GM21717 (cell line): ENCODE results near the gene GTPBP3.

ENCODE experiments used
- ATAC-seq: cut with Tn5 transposase; IDR thresholded peaks from one replicate; pipeline ENCODE4 v1.9.1; 2021; ENCODE audit warnings: mild to moderate bottlenecking, moderate library complexity; ENCODE audit not compliant: unreplicated experiment

GTPBP3 gene

DNA sequence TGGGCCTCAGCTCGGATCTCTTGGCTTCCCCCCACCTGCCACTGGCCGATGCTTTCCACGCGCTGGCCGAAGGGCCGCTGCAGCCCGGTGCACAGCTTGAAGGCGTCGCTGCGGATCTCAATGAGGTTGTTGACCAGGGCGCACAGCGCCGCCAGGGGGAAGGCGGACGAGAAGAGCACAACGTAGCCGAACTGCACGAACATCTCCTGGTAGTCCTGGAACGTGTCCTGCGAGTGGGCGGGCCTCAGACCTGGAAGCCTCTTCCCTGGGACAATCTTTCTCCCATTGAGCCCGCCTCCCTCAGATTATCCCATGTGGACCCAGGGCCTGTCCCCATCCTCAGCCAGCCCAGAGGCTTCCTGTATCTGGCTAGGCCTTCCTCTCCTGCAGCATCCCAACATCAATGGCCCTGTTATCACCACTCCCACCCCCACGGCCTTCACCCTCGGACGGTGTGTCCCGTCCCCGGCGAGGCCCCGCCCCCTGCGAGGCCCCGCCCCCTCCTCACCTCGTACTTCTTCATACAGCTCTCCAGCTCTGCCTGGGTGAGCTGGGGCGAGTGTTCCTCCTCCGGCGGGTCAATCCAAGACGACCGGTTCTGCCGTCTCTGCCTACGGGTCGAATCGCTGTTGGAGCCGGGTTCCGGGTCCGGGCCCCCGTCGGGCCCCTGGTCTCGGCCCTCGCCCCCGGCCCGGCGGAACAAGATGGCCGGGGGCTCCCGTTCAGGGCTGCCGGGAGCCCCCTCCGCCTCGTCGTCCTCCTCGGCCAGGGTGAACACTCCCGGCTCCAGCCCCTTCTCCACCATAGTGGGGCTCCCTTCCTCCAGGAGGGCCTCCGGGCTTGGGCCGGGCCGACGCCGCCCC, 9.5 kb upstream of the GTPBP3 start:
- ATAC-seq = no peak

- ATAC-seq = no peak
These were observed 8.6 kb upstream of the GTPBP3 start for GRCh38 chr19:17328517-17329365.

DNA sequence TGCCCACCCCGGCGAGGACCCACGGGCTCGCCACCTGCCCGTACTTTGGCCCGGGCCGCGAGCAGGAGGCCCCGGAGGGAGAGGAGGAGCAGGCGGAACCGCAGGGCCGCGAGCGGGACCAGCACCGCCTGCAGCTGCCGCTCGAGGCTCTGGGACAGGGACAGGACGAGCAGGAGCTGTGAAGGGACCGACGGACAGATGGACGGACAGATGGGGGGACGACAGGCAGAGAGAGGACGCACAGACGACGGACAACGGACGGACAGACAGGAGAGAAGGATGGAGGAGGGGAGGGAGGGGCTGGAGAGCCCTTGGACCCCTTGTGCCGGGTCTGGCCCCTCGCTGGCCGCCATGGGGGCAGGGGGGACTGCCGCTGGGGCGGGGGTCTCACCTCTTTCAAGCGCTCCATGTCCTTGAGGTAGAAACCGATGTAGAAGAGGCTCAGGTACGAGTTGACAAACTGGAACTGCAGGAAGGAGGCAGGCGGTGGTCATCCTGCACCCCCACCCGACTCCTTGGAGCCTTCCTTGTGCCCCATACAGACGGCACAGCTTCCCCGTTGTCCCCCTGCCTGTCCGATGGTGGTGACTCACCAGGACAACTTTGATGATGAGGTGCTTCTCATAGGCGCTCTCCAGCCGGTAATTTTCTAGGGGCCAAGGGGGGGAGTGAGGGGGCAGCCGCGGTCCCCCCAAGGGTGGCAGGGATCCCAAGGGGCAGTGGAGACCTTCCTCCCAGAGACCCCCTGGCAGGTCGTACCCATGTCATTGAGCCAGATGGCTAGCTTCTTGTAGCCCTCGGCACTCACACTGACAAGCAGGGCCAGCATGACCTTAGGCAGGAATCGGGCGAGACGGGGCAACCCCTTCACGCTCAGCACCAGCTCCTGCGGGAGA, 7.7 kb upstream of the GTPBP3 start:
- no peak for ATAC-seq

DNA sequence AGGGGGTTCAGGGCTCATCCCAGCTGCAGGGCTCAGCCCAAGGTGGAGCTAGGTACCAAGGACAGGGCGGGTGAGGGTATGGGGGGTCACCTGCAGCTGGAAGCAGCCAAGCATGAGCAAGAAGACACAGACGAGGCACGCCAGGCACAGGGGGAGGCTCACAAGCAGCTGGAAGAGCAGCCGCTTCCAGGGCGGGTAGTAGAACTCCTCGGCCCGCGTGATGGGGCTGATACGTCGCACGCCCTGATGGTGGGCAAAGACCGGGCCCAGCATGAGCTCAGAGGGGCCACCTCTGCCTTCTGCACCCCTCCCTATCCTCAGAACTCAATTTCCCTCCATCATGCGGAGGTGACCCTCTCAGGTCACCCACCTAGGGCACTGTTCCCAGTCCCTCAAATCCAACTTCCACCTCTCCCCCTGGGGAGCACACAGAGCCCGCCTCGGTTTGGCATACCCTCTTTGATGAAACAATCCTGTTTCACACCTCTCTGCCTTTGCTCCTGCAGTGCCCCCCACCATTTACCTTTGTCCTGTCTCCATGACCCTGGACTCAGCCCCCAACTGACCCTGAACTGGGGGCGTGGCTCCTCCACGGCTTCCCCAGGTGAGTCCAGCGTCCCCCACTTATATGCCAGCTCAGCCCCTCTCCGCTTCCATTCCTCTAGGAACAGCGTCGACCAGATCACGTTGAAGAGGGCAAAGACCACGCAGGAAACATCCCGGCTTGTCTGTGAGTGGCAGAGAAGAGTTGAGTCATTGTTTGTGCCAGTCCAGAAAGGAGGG, 6.9 kb upstream of the GTPBP3 start:
- no peak for ATAC-seq

GRCh38 chr19:17331045-17331558, 6.3 kb upstream of the GTPBP3 start:
- no peak for ATAC-seq

DNA sequence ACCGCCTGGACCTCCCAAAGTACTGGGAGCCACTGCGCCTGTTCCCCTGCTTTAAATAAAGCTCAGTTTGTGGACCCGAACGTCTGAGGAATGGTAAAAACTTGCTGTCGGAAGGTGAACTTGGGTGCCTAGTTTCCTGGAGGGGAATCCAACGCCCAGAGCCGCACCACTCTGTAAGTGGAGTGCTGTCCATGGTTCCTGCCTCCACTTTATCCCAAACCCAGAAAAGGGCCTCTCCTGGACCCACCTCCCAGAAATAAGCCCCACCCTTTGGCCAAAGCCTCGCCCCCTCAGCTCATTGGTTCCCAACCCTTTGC, 5.0 kb upstream of the GTPBP3 start:
- no peak for ATAC-seq

- no peak for ATAC-seq
These were observed 4.4 kb upstream of the GTPBP3 start for GRCh38 chr19:17332677-17333581.

- no peak for ATAC-seq
These were observed 3.5 kb upstream of the GTPBP3 start for GRCh38 chr19:17333611-17334413.

DNA sequence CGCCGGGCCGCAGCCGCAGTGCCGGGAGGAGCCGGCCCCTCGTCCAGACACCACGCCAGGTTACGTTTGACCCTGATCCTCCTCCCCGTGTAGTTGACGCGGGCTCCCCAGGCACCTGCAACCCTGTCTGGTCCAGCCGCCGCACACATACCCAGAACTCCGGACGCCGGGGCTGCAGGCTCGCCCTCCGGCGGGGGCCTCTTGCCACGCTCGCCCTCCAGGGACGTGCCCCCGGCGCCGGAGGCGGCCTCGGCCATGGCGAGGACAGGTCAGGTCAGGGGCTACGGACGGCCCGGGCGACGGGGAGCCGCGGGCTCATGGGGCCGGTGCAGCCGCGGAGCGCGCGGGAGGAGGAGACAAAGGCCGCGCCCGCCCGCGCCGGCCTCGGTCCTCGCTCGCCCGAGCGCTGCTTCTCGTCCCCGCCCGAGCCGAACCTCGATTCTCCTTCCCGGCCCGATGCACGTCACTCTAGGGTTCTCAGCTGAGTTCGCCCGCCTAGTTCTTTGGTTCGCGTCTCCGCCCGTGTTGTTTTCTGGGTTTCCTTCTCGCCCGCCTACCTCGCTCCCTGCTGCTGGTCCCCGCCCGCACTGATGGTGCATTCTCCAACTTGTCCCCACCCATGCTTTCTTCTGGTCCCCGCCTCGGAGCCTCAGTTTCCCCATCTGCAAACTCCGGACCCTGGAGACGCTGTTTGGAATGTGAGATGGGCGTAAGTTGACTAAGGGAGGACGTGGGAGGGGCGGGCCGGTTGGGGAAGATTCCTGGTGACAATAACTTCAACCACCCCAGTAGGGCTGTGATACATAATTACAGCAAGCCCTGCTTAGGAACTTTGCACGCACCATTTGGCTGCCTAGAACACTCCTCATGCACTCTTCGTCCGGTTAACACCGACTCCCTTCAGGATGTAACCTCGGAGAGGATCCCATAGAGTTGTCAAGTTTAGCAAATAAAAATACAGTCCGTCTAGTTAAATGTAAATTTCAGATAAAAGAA, 2.6 kb upstream of the GTPBP3 start, which contains the start of gene ANO8:
ANO8 (minus strand) TSS at position 442 of the 996 bp plus-strand sequence; CDS start at position 257, 185 bp downstream.
- no peak for ATAC-seq

DNA sequence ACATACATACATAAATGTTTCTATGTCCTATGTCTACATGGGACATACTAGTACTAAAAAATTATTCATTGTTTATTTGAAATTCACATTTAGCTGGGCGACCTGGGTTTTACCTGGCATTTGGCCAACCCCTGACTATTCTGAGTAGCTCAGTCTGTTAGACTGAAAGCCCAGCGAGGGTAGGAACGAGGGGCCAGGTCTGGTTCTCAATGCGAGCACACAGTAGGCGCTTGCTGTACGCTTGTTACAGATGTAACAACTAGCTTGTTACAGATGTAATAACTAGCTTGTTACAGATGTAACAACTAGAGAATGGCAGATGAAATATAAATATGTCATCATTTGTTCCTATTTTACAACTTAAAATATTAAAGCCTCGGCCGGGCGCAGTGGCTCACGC, 1.8 kb upstream of the GTPBP3 start:
- ATAC-seq = no peak

DNA sequence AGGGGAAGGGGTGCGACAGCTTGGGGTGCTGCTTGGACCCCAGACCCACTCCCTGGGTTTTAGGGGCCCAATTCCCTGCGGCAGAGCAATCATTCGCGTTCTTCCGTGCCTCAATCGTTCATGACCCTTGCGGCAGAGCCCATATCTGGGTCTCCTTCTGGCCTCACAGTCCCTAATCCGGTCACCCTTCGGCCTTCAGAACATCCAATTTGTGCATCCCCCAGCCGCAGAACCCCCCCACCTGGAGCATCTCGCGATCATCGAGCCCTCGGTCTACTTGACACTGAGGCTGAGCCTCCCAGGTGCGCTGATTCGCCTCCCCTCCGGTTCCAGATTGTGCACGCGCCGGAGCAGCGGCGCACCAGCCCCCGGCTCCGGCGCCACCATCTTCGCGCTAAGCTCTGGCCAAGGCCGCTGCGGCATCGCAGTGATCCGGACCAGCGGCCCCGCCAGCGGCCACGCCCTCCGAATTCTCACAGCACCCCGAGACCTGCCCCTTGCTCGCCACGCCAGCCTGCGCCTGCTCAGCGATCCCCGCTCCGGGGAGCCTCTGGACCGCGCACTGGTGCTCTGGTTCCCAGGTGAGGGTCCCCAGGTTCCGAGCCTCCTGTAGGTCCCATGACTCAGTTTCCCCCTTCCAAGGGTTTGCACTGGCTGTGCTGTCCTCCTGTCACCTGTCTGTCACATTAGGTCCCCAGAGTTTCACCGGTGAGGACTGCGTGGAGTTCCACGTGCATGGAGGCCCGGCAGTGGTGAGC, 501 bp downstream of the GTPBP3 start:
- no peak for ATAC-seq

GRCh38 chr19:17338433-17339078, 1.2 kb downstream of the GTPBP3 start:
- ATAC-seq = no peak

DNA sequence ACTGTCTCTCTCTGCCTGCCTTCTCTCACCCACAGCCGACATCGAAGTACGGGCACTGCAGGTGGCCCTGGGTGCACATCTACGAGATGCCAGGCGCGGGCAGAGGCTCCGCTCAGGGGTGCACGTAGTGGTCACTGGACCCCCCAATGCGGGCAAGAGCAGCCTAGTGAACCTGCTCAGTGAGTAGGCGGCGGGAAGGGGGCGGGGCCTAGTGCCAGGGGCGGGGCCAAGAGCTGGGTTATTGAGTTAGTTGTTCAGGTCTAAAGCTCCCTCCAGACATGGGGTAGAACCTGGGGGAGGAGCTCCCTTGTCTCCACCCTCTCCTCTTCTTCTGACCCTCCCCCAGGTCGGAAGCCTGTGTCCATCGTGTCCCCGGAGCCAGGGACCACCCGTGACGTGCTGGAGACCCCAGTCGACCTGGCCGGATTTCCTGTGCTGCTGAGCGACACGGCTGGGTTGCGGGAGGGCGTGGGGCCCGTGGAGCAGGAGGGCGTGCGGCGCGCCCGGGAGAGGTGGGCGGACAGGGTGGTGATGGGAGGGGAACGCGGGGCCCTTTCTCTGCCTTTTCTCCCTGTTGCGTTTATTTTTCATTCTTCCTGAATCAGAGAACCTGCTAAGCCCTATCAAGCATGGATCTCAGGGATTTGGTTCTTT, 1.9 kb downstream of the GTPBP3 start:
- ATAC-seq = no peak

DNA sequence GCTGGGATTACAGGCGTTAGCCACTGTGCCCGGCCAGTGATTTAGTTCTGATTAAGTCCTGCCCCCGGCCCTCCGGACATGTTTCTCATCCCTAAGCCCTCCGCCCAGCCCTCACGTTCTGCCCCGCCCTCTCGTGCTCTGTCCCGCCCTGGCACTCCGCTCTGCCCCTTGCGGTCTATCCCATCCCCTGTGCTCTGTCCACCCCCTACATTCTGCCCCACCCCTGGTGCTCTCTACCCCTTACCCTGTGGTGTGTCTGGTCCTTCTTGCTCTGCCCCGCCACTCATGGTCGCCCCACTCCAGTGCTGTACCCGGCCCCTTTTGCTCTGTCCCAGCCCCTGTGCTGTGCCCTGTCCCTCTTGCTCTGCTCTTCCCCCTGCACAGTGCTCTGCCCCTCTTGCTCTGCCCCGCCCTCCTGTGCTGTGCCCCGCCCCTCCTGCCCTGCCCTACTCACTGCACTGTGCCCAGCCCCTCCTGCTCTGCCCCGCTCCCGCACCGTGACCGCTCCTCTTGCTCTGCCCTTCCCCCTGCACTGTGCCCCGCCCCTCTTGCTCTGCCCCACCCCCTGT, 3.0 kb downstream of the GTPBP3 start:
- ATAC-seq = no peak

- no peak for ATAC-seq
These were observed 3.6 kb downstream of the GTPBP3 start for GRCh38 chr19:17340871-17341357.
